Measurements from ENCODE around the gene DOCK11. TPM values are rescaled to one million over a fixed set of nuclear protein-coding genes. Genes with fewer than 3 reads are reported as not detected.
A peak's percentile ranks its signal among the peaks of the same experiment; 100 is the strongest.
"Not testable (repeated sequence)": the region's sequence is repeated elsewhere in the genome, so short reads cannot be mapped to it uniquely, and the experiment has no call there.

DOCK11 gene
- polyA plus RNA-seq, 3 donors from 2014 or later: 27.9 to 48.8 (median 28.9) TPM

DNA sequence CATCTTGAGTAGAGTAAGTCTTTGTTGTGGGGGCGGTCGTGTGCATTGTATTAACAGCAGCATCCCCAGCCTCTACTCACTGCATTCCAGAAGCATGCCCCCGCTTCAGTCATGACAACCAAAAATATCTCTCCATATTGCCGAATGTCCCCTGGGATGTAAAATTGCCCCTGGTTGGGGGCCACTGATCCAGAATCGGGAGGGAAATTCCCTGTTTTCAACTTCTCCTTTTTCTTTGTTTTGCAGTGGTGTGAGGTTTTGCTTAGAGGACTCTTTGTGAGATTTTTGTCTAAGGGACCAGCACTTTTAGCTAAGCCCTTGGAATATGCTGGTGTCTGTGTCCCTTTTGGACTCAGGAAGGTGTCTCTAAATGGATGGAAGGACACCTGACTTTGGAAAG lies 228.8 kb downstream of the DOCK11 start:
- H3K36me3 Mint-ChIP-seq: peaks cover 0 to 7% (median 0%) of the 10 kb centered on the region in 3 donors
- peaks cover 2 to 6% of the 10 kb centered on the region in 2 donors for H3K4me1 Mint-ChIP-seq
- no peak overlapping the region for H3K27ac Mint-ChIP-seq
- peaks cover 0 to 3% (median 0%) of the 10 kb centered on the region in 6 donors for H3K9me3 Mint-ChIP-seq
- H3K4me3 Mint-ChIP-seq: no peak overlapping the region
- H3K27me3 Mint-ChIP-seq (ENCODE audit: low read depth in 3 of 3): peaks cover 0 to 8% (median 8%) of the 10 kb centered on the region in 3 donors
- DNase-seq: no peak

DNA sequence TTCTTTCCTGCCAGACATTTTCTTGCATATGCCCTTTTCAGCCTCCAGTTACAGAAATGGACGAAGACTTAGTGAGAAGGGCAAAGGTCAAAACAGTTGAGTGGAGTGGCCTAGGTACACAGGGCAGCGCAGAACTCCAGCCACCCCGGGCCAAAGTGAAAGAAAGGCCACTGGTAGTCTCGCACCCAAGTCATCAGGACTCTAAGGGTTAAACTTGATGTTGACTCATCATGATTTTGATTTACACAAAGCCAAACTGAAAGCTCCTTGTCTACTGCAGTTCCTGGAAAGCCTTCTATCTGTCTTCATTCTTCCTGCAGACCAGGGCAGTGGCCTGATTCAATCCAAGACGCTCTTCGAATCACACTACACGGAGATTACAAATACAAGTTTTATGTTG lies 229.2 kb downstream of the DOCK11 start:
- H3K4me1 Mint-ChIP-seq: peaks cover 2 to 6% of the 10 kb centered on the region in 2 donors
- DNase-seq: no peak

DNA sequence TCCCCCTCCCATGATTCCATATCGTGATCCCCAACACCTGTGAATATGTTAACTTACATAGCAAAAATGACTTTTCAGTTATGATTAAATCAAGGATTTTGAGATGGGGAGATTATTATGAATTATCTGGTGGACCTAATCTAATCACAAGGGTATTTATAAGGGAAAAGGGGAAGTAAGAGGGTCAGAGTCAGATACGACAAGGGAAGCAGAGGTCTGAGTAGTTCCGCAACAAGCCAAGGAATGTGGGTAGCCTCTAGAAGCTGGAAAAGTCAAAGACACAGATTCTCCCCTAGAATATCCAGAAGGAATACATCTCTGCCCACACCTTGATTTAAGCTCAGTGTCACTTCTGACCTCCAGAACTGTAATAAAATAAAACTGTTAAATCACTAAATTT lies 230.8 kb downstream of the DOCK11 start:
- no peak for DNase-seq
- no peak overlapping the region for H3K27ac Mint-ChIP-seq
- H3K36me3 Mint-ChIP-seq: peaks cover 0 to 7% (median 0%) of the 10 kb centered on the region in 3 donors
- H3K4me1 Mint-ChIP-seq: peaks cover 2 to 6% of the 10 kb centered on the region in 2 donors
- peaks cover 0 to 3% (median 0%) of the 10 kb centered on the region in 6 donors for H3K9me3 Mint-ChIP-seq
- peak overlapping the region; percentile 25 to 69 (median 36) for H3K4me3 Mint-ChIP-seq
- H3K27me3 Mint-ChIP-seq (ENCODE audit: low read depth in 3 of 3): peaks cover 0 to 18% (median 8%) of the 10 kb centered on the region in 3 donors

More for the DNA sequence above, 229.2 kb downstream of the DOCK11 start:
- peaks cover 0 to 3% (median 0%) of the 10 kb centered on the region in 6 donors for H3K9me3 Mint-ChIP-seq
- H3K36me3 Mint-ChIP-seq: peaks cover 0 to 7% (median 0%) of the 10 kb centered on the region in 3 donors
- peaks cover 0 to 8% (median 8%) of the 10 kb centered on the region in 3 donors for H3K27me3 Mint-ChIP-seq (ENCODE audit: low read depth in 3 of 3)
- no peak overlapping the region for H3K4me3 Mint-ChIP-seq
- no peak overlapping the region for H3K27ac Mint-ChIP-seq

DNA sequence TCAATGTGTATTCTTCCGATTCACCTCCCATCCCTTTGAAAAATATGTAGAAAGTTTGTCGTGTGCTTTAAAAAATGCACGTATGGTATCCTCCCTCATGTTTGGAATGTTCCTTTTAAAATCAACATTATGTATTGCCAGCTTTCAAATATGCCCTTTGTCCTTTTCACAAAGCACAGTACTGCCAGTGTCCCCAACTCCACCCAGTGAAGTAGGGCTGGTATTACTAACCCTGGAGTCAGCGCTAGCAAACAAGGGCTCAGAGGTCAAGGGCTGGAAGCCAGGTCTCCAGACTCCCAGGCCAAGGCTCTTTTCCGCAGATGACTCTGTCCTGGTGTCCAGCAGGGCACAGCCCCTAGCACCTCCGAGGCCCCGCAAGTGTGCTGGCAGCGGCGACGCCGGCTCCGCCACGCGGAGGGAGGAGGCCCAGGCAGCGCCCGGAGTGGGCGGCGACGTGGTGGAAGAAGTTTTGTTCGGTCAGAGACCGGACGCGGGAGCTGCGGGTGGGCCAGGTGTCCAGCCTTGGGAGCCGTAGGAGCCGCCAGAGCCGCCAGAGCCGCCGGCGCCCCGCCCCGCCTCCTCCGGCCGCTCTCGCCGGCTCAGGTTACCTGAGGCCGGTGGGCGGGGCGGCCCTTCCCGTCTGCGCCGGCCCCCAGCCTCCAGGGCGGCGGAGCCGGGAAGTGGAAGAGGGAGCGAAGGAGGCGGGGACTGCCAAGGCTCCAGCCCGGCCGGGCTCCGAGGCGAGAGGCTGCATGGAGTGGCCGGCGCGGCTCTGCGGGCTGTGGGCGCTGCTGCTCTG lies 231.5 kb downstream of the DOCK11 start, which contains the start of gene IL13RA1:
Gene IL13RA1, plus strand, starts transcription at position 720 of the 799 bp plus-strand sequence. Its CDS starts 33 bp downstream, at position 753.
- peaks cover 2 to 6% of the 10 kb centered on the region in 2 donors for H3K4me1 Mint-ChIP-seq
- peaks cover 0 to 3% (median 0%) of the 10 kb centered on the region in 6 donors for H3K9me3 Mint-ChIP-seq
- DNase-seq: no peak
- H3K27ac Mint-ChIP-seq: peak within 1 kb of the TSS in 1 of 6 donors; percentile 32
- H3K27me3 Mint-ChIP-seq (ENCODE audit: low read depth in 3 of 3): peaks cover 0 to 18% (median 8%) of the 10 kb centered on the region in 3 donors
- peak within 1 kb of the TSS; percentile 57 to 71 (median 67) for H3K4me3 Mint-ChIP-seq
- H3K36me3 Mint-ChIP-seq: peaks cover 0 to 1% (median 0%) of the 10 kb centered on the region in 3 donors

DNA sequence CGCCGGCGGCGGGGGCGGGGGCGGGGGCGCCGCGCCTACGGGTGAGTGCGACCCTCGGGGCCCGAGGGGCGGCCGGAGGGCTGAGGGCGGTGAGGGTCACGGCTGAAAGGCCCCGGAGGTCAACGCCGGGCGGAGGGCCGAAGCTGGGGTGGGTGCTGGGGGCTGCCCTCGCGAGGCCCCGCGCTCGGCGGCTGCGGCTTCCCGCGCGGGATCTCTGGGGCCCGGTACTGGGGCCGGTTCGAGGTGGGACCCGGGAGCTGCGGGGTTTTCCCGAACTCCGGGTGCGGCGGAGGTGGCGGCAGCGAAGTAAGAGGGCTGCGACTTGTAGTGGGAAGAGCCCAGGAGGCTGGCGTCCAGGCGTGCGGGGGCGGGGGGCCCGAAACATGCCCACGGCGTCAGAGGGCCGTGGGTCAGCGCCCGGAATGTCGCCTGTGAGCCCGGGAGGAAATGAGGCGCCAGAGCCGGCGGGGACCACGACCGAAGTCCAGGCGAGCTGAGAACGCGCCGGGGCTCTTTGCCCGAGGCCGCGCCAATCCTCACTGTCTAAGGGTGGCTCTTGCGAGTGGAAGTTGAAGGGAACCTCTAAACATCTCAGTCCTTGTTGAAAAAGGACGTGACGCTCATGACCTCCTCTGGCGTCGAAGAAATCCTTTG lies 232.2 kb downstream of the DOCK11 start:
- H3K4me1 Mint-ChIP-seq: peaks cover 2 to 6% of the 10 kb centered on the region in 2 donors
- peaks cover 0 to 18% (median 8%) of the 10 kb centered on the region in 3 donors for H3K27me3 Mint-ChIP-seq (ENCODE audit: low read depth in 3 of 3)
- H3K9me3 Mint-ChIP-seq: peaks cover 0 to 3% (median 0%) of the 10 kb centered on the region in 6 donors
- no peak overlapping the region for H3K27ac Mint-ChIP-seq
- H3K4me3 Mint-ChIP-seq: peak overlapping the region; percentile 57 to 71 (median 65)
- no peaks in the 10 kb centered on the region for H3K36me3 Mint-ChIP-seq
- no peak for DNase-seq

DNA sequence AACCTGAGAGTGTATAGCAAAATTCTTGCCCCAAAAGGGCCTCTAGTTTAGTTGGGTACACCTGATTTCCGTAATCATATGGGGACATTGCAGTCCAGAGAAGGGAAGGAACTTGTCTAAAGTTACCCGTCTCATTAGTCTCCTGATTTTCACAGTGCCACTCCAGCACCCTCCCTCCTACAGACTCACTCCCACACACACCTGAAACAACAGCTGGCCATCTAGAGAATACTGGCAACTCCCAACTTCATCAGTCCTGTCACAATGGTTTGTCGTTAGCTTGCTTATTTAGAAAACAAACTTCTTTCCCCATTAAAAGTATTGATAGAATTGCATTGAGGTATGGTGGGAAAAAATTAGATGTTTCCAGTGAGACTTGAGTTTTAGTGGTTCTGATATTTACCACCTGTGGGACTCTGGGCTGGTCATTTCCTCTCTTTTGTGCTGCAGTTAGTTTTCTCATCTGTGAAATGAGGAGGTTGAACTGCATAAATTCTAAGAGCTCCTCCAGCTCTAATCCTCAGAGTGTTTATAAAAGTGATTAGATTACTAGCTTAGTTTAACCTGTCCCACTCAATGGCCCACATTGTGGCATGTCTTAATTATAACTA lies 233.5 kb downstream of the DOCK11 start:
- H3K4me3 Mint-ChIP-seq: peak overlapping the region in 1 of 5 donors; percentile 11
- H3K36me3 Mint-ChIP-seq: no peaks in the 10 kb centered on the region
- no peak overlapping the region for H3K27ac Mint-ChIP-seq

DNA sequence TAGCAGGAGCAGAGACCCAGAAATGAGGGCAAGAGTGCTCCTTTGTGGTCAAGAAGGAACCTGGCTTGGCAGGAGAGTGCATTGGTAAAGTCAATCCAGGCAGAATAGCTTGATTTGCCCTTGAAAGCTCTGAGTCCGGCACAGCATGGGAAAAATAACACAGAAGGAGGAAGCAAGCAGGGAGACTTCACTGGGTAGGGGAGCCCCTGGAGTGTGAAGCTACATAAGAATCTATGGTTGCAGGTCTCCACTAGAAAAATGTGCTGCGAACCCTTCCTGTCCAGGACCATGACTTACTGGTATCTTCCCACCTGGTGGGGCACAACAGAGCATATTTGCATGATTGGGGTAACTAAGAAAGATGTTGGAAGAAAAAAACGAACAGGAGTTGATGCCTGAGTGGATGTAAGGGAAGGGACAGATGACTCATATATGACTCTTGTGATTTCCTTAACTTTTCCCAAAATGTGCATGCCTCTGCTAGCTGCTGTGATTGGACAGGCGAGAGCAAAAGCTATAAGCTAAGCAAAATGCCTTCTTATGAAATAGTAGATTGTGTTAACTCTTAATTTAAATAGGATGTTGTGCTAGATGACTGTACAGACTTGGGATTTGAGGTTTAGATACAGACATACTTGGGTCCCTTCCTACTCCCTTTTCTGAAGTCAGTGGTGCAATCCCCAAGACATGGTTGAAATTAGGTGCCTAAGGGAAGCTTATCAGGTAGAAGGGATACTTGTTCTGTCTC lies 235.1 kb downstream of the DOCK11 start:
- H3K27me3 Mint-ChIP-seq (ENCODE audit: low read depth in 3 of 3): peaks cover 2 to 22% (median 8%) of the 10 kb centered on the region in 3 donors
- H3K4me1 Mint-ChIP-seq: peaks cover 2 to 6% of the 10 kb centered on the region in 2 donors
- no peak overlapping the region for H3K27ac Mint-ChIP-seq
- no peak for DNase-seq
- H3K4me3 Mint-ChIP-seq: no peak overlapping the region
- no peaks in the 10 kb centered on the region for H3K36me3 Mint-ChIP-seq
- peaks cover 0 to 3% (median 0%) of the 10 kb centered on the region in 6 donors for H3K9me3 Mint-ChIP-seq

More for the DNA sequence above, 233.5 kb downstream of the DOCK11 start:
- Mint-ChIP-seq H3K27me3 (ENCODE audit: low read depth in 3 of 3) (peaks cover 0 to 18% (median 8%) of the 10 kb centered on the region in 3 donors), H3K4me1 (peaks cover 2 to 6% of the 10 kb centered on the region in 2 donors), H3K9me3 (peaks cover 0 to 3% (median 0%) of the 10 kb centered on the region in 6 donors)
- DNase-seq: no peak

DNA sequence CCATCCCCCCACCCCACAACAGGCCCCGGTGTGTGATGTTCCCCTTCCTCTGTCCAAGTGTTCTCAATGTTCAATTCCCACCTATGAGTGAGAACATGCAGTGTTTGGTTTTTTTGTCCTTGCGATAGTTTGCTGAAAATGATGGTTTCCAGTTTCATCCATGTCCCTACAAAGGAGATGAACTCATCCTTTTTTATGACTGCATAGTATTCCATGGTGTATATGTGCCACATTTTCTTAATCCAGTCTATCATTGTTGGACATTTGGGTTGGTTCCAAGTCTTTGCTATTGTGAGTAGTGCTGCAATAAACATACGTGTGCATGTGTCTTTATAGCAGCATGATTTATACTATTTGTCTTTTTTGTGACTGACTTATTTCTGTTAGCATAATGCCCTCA lies 236.9 kb downstream of the DOCK11 start:
- not testable (repeated sequence) for H3K27ac Mint-ChIP-seq, H3K4me1 Mint-ChIP-seq, H3K4me3 Mint-ChIP-seq, DNase-seq, H3K36me3 Mint-ChIP-seq, H3K9me3 Mint-ChIP-seq
- H3K27me3 Mint-ChIP-seq (ENCODE audit: low read depth in 3 of 3): peaks cover 3 to 22% (median 3%) of the 10 kb centered on the region in 3 donors

DNA sequence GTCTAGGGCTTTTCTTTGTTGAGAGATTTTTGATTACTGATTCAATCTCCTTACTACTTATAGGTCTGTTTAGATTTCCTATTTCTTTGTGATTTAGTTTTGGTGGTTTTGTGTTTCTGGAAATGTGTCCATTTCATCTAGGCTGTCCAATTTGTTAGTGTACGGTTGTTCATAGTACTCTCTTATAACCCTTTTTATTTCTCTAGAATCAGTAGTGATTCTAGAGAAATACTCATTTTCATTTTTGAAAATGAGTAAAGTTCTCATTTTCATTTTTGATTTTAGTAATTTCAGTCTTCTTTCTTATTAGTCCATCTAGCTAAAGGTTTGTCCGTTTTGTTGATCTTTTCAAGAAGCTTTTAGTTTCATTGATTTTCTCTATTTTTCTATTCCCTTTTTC lies 239.3 kb downstream of the DOCK11 start:
- H3K27ac Mint-ChIP-seq: no peak overlapping the region

More for the DNA sequence above, 239.3 kb downstream of the DOCK11 start:
- no peak overlapping the region for H3K4me3 Mint-ChIP-seq
- H3K9me3 Mint-ChIP-seq: no peaks in the 10 kb centered on the region
- DNase-seq: no peak
- peaks cover 0 to 21% (median 3%) of the 10 kb centered on the region in 3 donors for H3K27me3 Mint-ChIP-seq (ENCODE audit: low read depth in 3 of 3)
- no peaks in the 10 kb centered on the region for H3K36me3 Mint-ChIP-seq
- H3K4me1 Mint-ChIP-seq: no peaks in the 10 kb centered on the region

Other genes with a start within 250 kb of the DOCK11 start
- gene WDR44, start 149.7 kb upstream of the DOCK11 start, polyA plus RNA-seq: 1 to 10 TPM; 3.8 to 7.0 (median 4.5) TPM
- 1 to 10 TPM in 2 of 3 donors, under 1 TPM in 1; 0.96 to 4.2 (median 3.7) TPM for gene IL13RA1, start 231.8 kb downstream of the DOCK11 start, polyA plus RNA-seq

Measured in immature natural killer cell (primary cell).